WI38 (cell line): ENCODE data around the gene TSC2.

ENCODE experiments used
- H3K4me3 ChIP-seq: 2 replicates; pipeline ENCODE4 v1.5.1; 2011; ENCODE audit warnings: low read depth, mild to moderate bottlenecking, control low read depth, low read length
- CTCF ChIP-seq: IDR thresholded peaks from 2 replicates; pipeline ENCODE4 v1.5.1; 2012; ENCODE audit warnings: low read depth, mild to moderate bottlenecking, control low read depth, low read length

Gene TSC2

GRCh38 chr16:2061526-2061925, 13.7 kb downstream of the TSC2 start:
- no peak overlapping the region for H3K4me3 ChIP-seq
- no peak for TF ChIP-seq CTCF

- no peak for TF ChIP-seq CTCF
- H3K4me3 ChIP-seq = no peak overlapping the region
Observed at GRCh38 chr16:2062801-2063200, 15.0 kb downstream of the TSC2 start.

- no peak overlapping the region for H3K4me3 ChIP-seq
- no peak for TF ChIP-seq CTCF
Observed at GRCh38 chr16:2063861-2064260, 16.1 kb downstream of the TSC2 start.

- no peak for TF ChIP-seq CTCF
Observed at GRCh38 chr16:2064368-2064945, 16.7 kb downstream of the TSC2 start.

GRCh38 chr16:2066139-2066538, 18.4 kb downstream of the TSC2 start:
- H3K4me3 ChIP-seq = no peak overlapping the region
- TF ChIP-seq CTCF = no peak

More at GRCh38 chr16:2064368-2064945, 16.7 kb downstream of the TSC2 start:
- H3K4me3 ChIP-seq = no peak overlapping the region

- no peak for TF ChIP-seq CTCF
- H3K4me3 ChIP-seq = no peak overlapping the region
Observed at GRCh38 chr16:2070576-2071453, 23.0 kb downstream of the TSC2 start.
